Kidney (tissue), 14 donors: ENCODE results near the gene FKBP11. TPM values are rescaled to one million over a fixed set of nuclear protein-coding genes. Genes with fewer than 3 reads are reported as not detected.

Source experiments
- DNase-seq, 5 donors: peaks; one replicate each; pipeline ENCODE4 v3.0.0-alpha.2; 2013 to 2020
- FAIRE-seq: peaks from 2 replicates; lab custom pipeline; 2012; peaks lifted over from hg19 to GRCh38; lab: Jason Lieb, UNC
- H3K27ac ChIP-seq, 2 donors: one replicate each; pipeline ENCODE4 v1.7.0; 2013; ENCODE audit warnings: low read depth in 2 of 2, low read length in 2 of 2, inconsistent platforms in 1 of 2
- H3K27me3 ChIP-seq: one replicate; pipeline ENCODE4 v1.7.1; 2013; ENCODE audit warnings: low read length, inconsistent platforms; ENCODE audit not compliant: control insufficient read depth, insufficient read depth
- H3K36me3 ChIP-seq, 3 donors: one replicate each; pipeline versions ENCODE4 v1.7.0 to v1.7.1; 2013; ENCODE audit warnings: low read length in 3 of 3, control low read depth in 1 of 3, inconsistent platforms in 1 of 3; ENCODE audit not compliant: insufficient read depth in 3 of 3, control insufficient read depth in 2 of 3
- H3K4me1 ChIP-seq, 3 donors: one replicate each; pipeline versions ENCODE4 v1.7.0 to v1.7.1; 2013; ENCODE audit warnings: low read length in 3 of 3, inconsistent platforms in 1 of 3, low read depth in 1 of 3; ENCODE audit not compliant: control insufficient read depth in 2 of 3, insufficient read depth in 2 of 3
- H3K4me3 ChIP-seq, 3 donors: one replicate each; pipeline versions ENCODE4 v1.7.0 to v1.8.1; 2013; ENCODE audit warnings: low read length in 3 of 3, control low read depth in 1 of 3, inconsistent platforms in 1 of 3
- H3K9ac ChIP-seq, 3 donors: one replicate each; pipeline versions ENCODE4 v1.7.0 to v1.7.1; 2013; ENCODE audit warnings: low read length in 3 of 3, control low read depth in 1 of 3, inconsistent platforms in 1 of 3
- H3K9me3 ChIP-seq, 3 donors: one replicate each; pipeline versions ENCODE4 v1.7.0 to v1.7.1; 2013; ENCODE audit warnings: low read length in 3 of 3, control low read depth in 1 of 3, inconsistent platforms in 1 of 3; ENCODE audit not compliant: control insufficient read depth in 2 of 3, insufficient read depth in 1 of 3
- CTCF ChIP-seq: IDR thresholded peaks from 3 replicates; pipeline ENCODE4 v1.5.1; 2012; ENCODE audit warnings: mild to moderate bottlenecking, moderate library complexity, borderline replicate concordance; ENCODE audit not compliant: insufficient read depth; ENCODE audit errors: extremely low read depth
- intact Hi-C: fragments of 100-400 bp; cut with DNase I; formaldehyde crosslinking; loops from one replicate; pipeline ENCODE4 v1.11.1; 2022
- polyA plus RNA-seq: library from polyadenylated mRNA; stranded (reverse); fragments of 350-450 nt; fragmentation: Illumina TruSeq; extraction: RNeasy Lipid Tissue Mini Kit (QIAGEN cat#74804); gene quantifications from one replicate; pipeline ENCODE4 v1.2.3, GENCODE V29; 2014; ENCODE audit warnings: low read depth, low replicate concordance; ENCODE audit not compliant: insufficient read depth
- total RNA-seq: library from RNA; stranded (reverse); fragmentation: NEBNext Ultra II Directional; extraction: Animal tissue kit (Norgen Biotek cat#: 25700); gene quantifications from one replicate; pipeline ENCODE4 v1.2.1, GENCODE V29; 2021
- donor health status: control.
- donor health status: control.
- donor health status: control.
- donor health status: control.
- donor health status: control.
- donor health status: DM: yes; HTN: yes; CAD: no.
- donor health status: Normal renal cell carcinoma (clear cell type).

FKBP11 gene
- total and polyA plus RNA-seq, 2 donors from 2014 or later, result 20.1 to 35.3 TPM

- intact Hi-C loops, result no loop called here
- peak; percentile 45 for TF ChIP-seq CTCF
- Histone ChIP-seq H3K27me3 (no peaks in the 10 kb centered on the region), H3K4me3 (peak overlapping the region; percentile 76 to 92 (median 89)), H3K4me1 (peaks cover 0 to 6% (median 5%) of the 10 kb centered on the region in 3 donors), H3K36me3 (no peaks in the 10 kb centered on the region), H3K27ac (peak overlapping the region in 1 of 2 donors; percentile 34), H3K9me3 (no peaks in the 10 kb centered on the region), H3K9ac (peak overlapping the region; percentile 59 to 74 (median 71))
- FAIRE-seq (no peak), DNase-seq (peak; percentile 72 to 86 (median 73))
Observed at GRCh38 chr12:48924617-48925303, 532 bp downstream of the FKBP11 start.

- H3K4me3 ChIP-seq, result no peak overlapping the region
- H3K9ac ChIP-seq, result no peak overlapping the region
- no peak for TF ChIP-seq CTCF
- no peak for FAIRE-seq
- no peaks in the 10 kb centered on the region for H3K27me3 ChIP-seq
- H3K9me3 ChIP-seq, result no peaks in the 10 kb centered on the region
- intact Hi-C loops, result no loop called here
- no peaks in the 10 kb centered on the region for H3K36me3 ChIP-seq
- H3K4me1 ChIP-seq, result peaks cover 0 to 6% (median 5%) of the 10 kb centered on the region in 3 donors
- no peak for DNase-seq
- H3K27ac ChIP-seq, result no peak overlapping the region
Observed at GRCh38 chr12:48923117-48923516, 2.2 kb downstream of the FKBP11 start.

- no peak for TF ChIP-seq CTCF
- Histone ChIP-seq H3K9me3 (no peaks in the 10 kb centered on the region), H3K4me1 (no peaks in the 10 kb centered on the region), H3K36me3 (no peaks in the 10 kb centered on the region), H3K27ac (no peak overlapping the region), H3K4me3 (no peak overlapping the region), H3K27me3 (no peaks in the 10 kb centered on the region), H3K9ac (no peak overlapping the region)
- DNase-seq (no peak), FAIRE-seq (no peak)
- intact Hi-C loops, result no loop called here
Observed at GRCh38 chr12:48917857-48918537, 7.3 kb downstream of the FKBP11 start.
